Nephron (organoid): ENCODE measurements around the gene TBXAS1.

Experiments used
- H3K27ac Mint-ChIP-seq, 3 experiments: 2 replicates each; pipeline ENCODE4 v1.8.0; 2020; ENCODE audit warnings: mixed read lengths in 3 of 3, mild to moderate bottlenecking in 2 of 3, moderate library complexity in 1 of 3
- H3K27me3 Mint-ChIP-seq: 2 replicates; pipeline ENCODE4 v1.8.0; 2021; ENCODE audit warnings: low read depth, mild to moderate bottlenecking, moderate library complexity, mixed read lengths
- H3K36me3 Mint-ChIP-seq: 2 replicates; pipeline ENCODE4 v1.8.0; 2020; ENCODE audit warnings: low read depth, mixed read lengths
- H3K4me1 Mint-ChIP-seq: 2 replicates; pipeline ENCODE4 v1.8.0; 2020; ENCODE audit warnings: mixed read lengths
- H3K4me3 Mint-ChIP-seq, 3 experiments: 2 replicates each; pipeline ENCODE4 v1.8.0; 2020; ENCODE audit warnings: mild to moderate bottlenecking in 3 of 3, mixed read lengths in 3 of 3, moderate library complexity in 2 of 3
- H3K9me3 Mint-ChIP-seq: 2 replicates; pipeline ENCODE4 v1.8.0; 2020; ENCODE audit warnings: mixed read lengths
- CTCF ChIP-seq, 3 experiments: fragments of 200-600 bp; sonication (generic); IDR thresholded peaks; one replicate each; pipeline ENCODE4 v1.5.0; 2021; ENCODE audit warnings: antibody characterized with exemption in 3 of 3; ENCODE audit not compliant: unreplicated experiment in 3 of 3

Gene TBXAS1

GRCh38 chr7:139845443-139845805 lies 16.4 kb downstream of the TBXAS1 start:
- H3K4me3 Mint-ChIP-seq: no peak overlapping the region
- peaks cover 5% of the 10 kb centered on the region for H3K27me3 Mint-ChIP-seq
- H3K9me3 Mint-ChIP-seq: no peaks in the 10 kb centered on the region
- no peaks in the 10 kb centered on the region for H3K4me1 Mint-ChIP-seq
- no peak for TF ChIP-seq CTCF (IDR thresholded peaks at IDR 0.05; ENCODE audit: unreplicated experiment in 3 of 3)
- H3K36me3 Mint-ChIP-seq: no peaks in the 10 kb centered on the region
- H3K27ac Mint-ChIP-seq: no peak overlapping the region

DNA sequence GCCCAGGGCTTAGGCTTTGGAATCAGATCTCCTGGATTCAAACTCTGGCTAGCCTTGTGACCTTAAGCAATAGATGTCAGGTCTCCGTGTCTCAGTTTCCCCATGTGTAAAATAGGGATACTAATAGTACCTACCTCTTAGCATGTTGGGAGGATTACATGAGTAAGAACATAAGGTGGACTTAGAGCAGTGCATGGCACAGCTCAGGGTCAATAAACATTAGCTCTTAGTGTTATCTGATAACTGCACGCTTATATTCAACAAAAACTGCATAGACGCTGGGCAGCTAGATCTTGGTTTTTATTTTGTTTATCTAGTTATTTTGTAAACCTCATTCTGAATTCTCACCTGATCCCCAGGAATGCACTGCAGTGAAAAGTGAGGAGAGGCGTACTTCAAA lies 17.2 kb downstream of the TBXAS1 start:
- no peaks in the 10 kb centered on the region for H3K9me3 Mint-ChIP-seq
- no peaks in the 10 kb centered on the region for H3K36me3 Mint-ChIP-seq
- TF ChIP-seq CTCF (IDR thresholded peaks at IDR 0.05; ENCODE audit: unreplicated experiment in 3 of 3): no peak
- no peak overlapping the region for H3K27ac Mint-ChIP-seq
- H3K4me3 Mint-ChIP-seq: no peak overlapping the region
- peaks cover 5% of the 10 kb centered on the region for H3K27me3 Mint-ChIP-seq
- H3K4me1 Mint-ChIP-seq: no peaks in the 10 kb centered on the region

- no peak overlapping the region for H3K27ac Mint-ChIP-seq
- no peaks in the 10 kb centered on the region for H3K36me3 Mint-ChIP-seq
- H3K4me3 Mint-ChIP-seq: no peak overlapping the region
- H3K27me3 Mint-ChIP-seq: peaks cover 5% of the 10 kb centered on the region
- no peaks in the 10 kb centered on the region for H3K4me1 Mint-ChIP-seq
- TF ChIP-seq CTCF (IDR thresholded peaks at IDR 0.05; ENCODE audit: unreplicated experiment in 3 of 3): no peak
- no peaks in the 10 kb centered on the region for H3K9me3 Mint-ChIP-seq
Observed at GRCh38 chr7:139848274-139848673, 19.2 kb downstream of the TBXAS1 start.

DNA sequence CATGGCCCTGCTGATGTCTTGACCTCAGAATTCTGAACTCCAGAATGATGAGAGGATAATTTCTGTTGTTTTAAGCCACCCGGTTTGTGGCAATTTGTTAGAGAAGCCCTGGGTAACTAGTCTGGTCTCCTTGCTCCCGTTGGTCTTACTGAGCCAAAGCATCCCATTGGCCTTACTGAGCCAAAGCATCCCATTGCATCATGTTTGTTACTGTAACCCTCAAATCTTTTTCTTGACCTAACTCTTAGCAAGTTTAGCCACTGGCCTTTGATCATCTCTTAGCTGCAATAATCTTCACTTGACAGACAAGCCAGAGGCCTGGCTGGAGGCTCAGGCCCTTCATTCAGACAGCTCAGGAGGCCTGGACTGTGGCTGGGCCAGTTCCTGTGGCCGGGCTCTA lies 21.8 kb downstream of the TBXAS1 start:
- Mint-ChIP-seq H3K4me3 (no peak overlapping the region), H3K27me3 (no peaks in the 10 kb centered on the region), H3K36me3 (no peaks in the 10 kb centered on the region), H3K27ac (no peak overlapping the region), H3K4me1 (no peaks in the 10 kb centered on the region), H3K9me3 (no peaks in the 10 kb centered on the region)
- TF ChIP-seq CTCF (IDR thresholded peaks at IDR 0.05; ENCODE audit: unreplicated experiment in 3 of 3): no peak

DNA sequence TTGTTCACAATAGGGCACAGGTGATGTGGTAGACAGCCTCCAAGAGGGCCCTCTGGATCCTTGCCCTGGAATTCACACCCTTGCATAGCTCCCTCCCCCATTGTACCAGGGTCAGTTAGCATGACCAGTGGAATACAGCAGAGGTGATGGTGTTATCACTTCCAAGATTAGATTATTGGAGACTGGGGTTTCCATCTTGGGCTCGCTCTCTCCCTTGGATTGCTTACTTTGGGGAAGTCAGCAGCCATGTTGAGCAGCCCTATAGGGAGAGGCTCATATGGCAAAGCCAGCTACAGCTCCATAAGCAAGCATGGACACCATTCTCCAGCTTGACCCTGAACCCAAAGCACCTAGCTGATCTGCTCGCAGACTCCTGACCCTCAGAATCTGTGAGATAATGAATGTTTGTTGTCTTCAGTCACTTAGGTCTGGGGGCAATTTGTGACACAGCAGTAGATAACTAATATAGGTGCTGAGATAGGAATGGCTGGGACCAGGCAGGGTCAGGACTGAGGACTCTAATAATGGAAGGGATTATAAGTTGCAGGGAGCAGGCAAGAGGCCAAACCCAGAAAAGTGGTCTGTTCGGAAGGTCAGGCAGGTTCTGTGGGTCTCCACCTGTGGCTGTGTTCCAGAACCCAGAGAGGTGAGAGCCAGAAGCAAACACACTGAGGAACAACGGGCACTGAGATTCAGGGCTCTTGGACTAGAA lies 22.9 kb downstream of the TBXAS1 start:
- Mint-ChIP-seq H3K27ac (no peak overlapping the region), H3K4me1 (no peaks in the 10 kb centered on the region), H3K4me3 (no peak overlapping the region), H3K9me3 (no peaks in the 10 kb centered on the region), H3K27me3 (no peaks in the 10 kb centered on the region), H3K36me3 (no peaks in the 10 kb centered on the region)
- TF ChIP-seq CTCF (IDR thresholded peaks at IDR 0.05; ENCODE audit: unreplicated experiment in 3 of 3): no peak

DNA sequence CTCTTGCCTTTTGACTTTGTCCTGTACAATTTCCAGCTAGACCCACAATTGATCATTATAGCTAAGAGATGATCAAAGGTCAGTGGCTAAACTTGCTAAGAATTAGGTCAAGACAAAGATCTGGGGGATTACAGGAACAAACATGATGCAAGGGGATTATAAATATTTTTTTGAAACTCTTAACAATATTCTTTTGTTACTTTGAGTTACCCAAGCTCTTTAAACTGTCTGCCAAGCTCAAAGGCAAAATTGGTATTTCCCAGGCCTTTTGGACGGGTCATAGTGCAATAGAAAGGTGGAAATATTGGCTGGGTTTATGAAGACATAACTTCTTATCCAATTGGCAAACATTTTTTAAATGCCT lies 23.4 kb downstream of the TBXAS1 start:
- Mint-ChIP-seq H3K4me3 (no peak overlapping the region), H3K27me3 (no peaks in the 10 kb centered on the region), H3K4me1 (no peaks in the 10 kb centered on the region), H3K36me3 (no peaks in the 10 kb centered on the region), H3K9me3 (no peaks in the 10 kb centered on the region), H3K27ac (no peak overlapping the region)
- no peak for TF ChIP-seq CTCF (IDR thresholded peaks at IDR 0.05; ENCODE audit: unreplicated experiment in 3 of 3)
